Stimulated activated CD8-positive, alpha-beta memory T cell treated with anti-CD3 and anti-CD28 coated beads, Interleukin-15, amount 100 ng/mL, for 1 hour (primary cell): Measurements from ENCODE around the gene NEK2.
"Not testable (repeated sequence)": the region's sequence is repeated elsewhere in the genome, so short reads cannot be mapped to it uniquely, and the experiment has no call there.

ENCODE experiments used
- DNase-seq: peaks from one replicate; pipeline ENCODE4 v3.0.0-alpha.2; 2020; ENCODE audit warnings: low read depth

The NEK2 gene

DNA sequence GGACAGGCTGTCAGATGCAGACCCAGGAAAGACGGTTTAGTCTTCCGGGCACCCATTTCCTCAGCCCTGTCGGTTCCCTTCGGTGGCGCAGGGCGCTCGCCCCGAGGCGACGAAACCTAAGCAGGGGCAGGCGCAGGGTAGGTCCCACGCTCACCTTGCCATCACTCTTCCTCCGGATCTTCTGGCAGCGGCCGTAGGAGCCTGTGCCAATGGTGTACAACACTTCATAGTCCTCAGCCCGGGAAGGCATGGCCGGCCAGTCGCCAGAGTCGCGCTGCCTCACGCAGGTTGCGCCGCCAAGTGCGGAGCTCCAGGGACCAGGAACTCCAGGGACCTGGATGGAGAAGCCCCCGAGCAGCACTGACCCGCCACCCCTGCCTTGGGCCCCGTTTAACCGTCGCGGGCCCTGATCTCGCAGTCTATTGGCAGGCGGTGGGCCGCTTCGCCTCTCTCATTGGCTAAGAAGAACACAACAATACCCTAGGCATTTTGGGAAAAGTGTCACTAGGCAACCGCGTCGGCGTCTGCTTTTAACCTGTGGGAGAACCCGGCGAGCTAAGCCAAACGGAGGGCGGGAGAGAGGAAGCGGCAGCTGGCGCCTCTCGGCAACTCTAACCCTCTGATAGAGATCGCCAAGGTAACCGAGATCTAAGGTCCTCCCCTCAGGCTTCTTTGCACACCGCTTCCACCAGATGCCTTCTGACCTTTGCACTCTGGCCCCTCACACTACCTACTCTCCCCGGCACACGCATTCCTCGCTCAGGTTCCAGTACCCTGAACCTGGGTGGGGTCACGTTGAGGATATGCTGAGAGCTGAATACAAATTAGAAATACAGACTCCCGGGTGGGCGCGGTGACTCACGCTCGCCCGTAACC is at the start of gene NEK2:
NEK2 (minus strand) TSS at position 392 of the 876 bp plus-strand sequence; CDS start at position 250, 142 bp downstream.
- peak; percentile 66 for DNase-seq

DNA sequence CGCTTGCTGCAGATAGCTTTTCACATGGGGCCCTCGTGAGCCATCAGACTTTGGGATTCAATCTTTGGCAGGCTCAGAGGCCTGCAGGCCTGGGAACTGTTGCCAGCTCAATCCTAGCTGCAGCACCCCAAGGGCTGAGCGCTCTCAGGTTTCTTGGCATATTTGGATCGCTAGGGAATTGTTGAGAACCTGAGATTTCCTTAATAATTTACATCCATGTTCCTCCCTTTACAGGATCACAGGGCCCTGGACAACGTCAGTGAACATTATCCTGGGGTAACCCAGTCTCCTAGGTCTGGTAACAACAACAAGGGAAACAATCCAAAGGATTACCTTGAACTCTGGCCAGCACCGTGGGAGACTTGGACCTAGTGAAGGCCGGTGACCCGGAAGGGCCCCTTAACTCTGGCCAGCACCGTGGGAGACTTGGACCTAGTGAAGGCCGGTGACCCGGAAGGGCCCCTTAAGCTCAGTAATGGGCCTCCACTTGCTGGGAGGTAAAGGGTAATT is 49.3 kb upstream of the NEK2 start:
- no peak for DNase-seq

DNA sequence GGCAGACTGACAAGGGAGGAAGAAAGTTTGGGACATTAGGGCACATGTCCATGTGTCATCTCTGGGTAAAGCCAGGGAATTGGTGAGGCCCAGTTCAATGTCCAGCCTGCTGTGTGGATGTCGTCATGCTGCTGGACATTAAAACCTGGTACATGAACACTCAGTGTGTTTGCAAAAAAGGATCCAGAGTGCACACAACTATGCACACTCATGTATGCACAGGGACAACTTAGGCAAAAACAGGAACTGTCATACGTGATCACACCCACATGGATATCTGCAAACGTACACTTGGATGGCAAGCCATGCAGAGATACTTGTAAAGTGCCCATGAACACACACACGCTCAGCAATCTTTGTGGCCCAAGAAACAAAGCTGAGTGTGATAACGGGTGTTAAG is 47.9 kb upstream of the NEK2 start:
- DNase-seq, result no peak

DNA sequence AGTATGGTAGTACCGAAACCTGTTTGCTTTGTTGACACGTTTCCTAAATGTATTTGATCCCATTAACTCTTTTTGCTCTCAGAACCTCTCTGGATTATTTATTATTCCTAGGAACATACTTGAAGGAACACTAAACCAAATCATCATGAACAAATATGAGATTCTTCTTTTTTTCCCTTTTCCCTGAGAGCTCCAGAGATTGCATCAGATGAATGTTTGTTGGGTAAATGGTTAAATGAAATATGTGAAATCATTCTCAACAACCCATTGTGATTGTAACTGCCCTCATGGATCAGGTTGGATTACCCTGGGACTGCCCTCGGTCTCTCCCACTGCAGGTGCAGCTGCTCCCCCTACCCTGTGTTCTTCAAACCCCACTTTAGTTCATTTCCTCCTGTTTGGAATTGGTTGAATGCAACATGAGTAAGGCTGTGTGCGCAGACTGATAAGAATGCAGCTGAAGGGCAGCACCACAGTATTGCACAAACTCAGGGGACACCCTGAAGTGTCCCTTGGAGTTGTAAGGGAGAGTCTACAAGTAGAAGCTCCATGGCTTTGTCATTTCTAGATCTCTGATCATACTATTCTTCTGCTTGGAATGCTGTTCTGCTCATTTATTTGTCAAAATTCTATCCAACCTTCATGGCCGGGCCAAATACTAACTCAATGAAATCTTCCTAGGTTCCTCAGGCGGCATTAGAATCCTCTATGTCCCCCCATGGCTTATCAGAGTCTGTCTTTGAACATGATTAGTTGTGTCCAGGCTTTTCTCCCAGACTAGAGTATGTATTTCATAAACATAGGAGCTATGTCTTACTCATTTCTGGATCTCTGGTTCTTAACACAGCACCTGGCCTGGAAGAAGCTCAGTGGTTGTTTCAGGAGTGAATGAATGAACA is 47.1 kb upstream of the NEK2 start:
- no peak for DNase-seq

DNA sequence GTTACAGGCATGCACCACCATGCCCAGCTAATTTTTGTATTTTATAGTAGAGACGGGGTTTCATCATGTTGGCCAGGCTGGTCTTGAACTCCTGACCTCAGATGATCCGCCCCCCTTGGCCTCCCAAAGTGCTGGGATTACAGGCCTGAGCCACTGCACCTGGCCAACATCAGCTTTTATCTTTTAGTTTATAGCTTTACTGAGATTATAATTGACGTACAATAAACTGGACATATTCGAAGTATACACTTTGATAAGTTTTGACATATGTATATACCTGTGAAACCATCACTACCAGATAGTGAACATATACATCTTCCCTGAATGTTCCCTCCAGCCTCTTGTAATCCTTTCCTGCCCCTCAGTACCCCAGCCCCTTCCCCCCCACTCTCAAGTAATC is 41.1 kb upstream of the NEK2 start:
- DNase-seq, result not testable (repeated sequence)

DNA sequence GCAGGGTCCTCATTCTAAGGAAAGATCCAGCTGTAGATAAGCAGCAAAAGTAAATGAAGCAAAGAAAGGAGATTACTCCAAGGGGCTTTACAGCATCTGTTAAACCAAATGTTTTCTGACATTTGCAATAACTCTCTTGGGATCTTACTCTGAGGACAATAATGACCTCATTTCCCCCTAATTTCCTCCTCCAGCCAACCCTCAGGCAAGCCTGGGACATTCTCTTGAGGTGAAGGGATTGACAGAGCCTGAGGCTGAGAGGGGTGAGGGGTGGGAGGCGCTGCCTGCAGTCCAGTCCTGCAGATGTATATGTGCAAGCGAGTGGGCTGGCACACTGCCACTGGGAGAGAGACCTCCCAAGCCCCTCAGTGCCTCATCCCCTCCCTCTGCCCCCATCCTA is 40.5 kb upstream of the NEK2 start:
- no peak for DNase-seq

DNA sequence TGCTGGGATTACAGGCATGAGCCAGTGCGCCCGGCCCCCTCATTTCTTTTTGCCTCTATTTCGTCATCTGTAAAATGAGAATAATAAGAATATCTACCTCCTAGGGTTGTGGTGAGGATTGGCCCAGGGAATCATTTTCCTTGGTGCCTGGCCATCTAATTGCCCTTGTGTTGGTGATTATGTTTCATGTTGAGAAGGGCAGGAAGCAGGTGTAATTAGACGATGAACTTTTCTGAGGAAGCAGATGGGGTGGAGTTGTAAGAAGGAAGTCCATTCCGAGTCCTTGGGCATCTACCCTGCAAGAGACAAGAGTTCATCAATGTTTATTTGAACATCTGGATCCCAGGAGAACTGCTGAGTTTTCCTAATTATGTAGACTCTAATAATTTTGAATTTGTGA is 38.7 kb upstream of the NEK2 start:
- no peak for DNase-seq

DNA sequence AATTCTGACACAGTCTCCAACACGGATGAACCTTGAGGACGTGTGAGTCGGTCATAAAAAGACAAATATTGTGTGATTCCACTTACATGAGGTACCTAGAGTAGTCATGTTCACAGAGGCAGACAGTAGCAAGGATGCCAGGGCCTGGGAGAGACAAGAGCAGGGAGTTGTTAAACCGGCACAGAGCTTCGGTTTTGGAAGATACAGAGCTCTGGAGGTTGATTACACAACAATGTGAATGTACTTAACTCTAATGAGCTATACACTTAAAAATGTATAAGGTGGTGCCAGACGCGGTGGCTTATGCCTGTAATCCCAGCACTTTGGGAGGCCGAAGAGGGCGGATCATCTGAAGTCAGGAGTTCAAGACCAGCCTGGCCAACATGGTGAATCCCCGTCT is 37.8 kb upstream of the NEK2 start:
- no peak for DNase-seq

DNA sequence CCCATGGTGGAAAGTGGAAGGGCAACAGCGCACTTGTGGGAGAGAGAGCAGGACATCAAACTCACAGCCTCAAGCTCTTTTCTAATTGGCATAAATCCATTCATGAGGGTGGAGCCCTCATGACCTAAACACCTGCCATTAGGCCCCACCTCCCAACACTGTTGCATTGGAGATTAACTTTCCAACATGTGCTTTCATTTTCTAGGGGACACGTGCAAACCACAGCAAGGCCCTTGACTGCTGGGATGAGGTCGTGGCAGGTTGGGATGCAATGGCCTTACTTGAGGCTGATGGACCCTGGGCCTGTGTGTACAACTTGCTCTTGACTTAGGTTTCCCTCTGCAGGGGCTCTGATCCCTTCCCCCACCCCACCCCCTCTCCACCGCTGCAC is 35.9 kb upstream of the NEK2 start:
- no peak for DNase-seq

DNA sequence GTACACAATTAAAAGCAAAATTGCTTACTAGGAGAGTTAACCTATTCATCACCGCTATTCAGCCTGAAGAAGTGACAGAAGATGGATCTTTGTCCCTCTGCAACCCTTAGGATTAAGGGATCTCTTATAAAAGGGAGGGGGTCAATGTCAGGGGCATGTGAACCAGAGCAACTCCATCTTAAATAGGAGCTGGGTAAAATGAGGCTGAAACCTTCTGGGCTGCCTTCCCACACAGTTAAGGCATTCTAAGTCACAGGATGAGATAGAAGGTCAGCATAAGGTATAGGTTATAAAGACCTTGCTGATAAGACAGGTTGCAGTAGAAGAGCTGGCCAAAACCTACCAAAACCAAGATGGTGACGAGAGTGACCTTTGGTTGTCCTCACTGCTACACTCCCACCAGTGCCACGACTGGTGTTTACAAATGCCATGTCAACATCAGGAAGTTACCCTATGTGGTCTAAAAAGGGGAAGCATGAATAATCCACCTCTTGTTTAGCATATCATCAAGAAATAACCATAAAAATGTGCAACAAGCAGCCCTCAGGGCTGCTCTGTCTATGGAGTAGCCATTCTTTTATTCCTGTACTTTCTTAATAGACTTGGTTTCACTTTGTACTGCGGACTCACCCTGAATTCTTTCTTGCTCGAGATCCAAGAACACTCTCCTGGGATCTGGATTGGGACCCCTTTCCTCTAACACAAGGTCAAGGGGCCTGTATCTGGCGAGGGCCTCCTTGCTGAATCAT is 35.3 kb upstream of the NEK2 start:
- no peak for DNase-seq

DNA sequence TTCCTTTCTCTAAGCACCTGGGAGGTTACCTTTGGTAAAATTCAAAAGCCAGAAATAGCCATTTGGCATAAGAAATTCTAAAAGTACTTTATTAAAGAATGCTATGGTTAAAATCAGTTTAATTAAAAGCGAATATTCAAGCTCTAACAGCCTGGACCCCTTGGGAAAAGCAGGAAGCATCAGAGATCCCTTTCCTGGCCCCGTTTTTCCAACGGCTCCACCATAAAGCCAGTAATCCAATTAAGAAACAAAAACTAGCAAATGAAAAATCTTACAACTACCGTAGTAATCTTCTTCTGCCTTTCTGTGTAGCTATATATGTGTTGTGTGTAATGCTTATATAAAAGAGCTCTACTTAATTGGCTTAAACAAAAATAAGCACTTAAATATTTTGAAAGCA is 33.5 kb upstream of the NEK2 start:
- DNase-seq, result no peak

DNA sequence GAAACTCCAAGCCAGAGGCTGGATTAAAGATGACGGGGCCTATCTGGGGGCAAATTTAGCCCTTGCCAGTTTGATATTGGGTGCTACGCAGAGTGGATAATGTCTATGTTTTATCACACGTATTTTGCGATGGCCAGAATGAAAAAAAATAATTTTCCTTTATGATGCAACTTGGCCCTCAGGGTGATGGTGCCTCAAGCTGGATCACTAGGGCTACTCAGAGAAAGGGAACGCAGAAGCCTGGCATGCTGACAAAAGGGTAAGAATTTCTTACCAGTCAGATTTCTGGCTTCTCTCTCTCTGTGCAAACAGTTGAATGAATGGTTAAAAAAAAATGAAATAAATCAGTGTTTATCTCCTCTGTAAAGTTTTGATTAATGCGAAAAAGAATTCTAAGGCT is 32.6 kb upstream of the NEK2 start:
- no peak for DNase-seq

DNA sequence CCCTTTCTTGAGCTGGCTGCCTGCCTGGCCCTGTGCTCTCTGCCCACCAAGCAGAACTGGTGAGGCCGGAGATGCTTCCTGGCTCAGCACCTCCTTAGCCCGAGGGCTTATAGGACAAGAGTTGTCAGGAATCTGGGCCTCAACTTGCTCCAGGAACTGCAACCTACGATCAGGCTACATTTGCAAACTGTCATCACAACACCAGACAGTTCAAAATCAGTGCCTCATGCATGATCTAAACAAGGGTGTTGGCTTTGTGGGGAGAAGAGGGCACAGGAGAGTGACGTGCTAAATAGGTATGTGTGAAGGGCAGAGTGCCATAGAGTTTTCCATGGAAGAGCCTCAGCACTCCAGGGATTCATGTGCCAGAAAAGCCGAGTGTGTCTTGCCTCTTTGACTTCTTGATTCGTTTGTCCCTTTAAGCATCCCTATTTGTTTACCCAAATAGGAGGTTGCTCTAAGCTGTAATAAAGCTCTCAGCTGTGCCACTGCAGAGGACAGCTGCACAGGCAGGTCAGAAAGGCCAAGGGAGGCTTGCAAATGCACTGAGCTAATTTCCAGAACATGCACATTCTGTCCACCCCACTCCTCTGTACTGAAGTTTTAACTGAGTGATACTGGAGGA is 30.2 kb upstream of the NEK2 start:
- DNase-seq, result no peak

DNA sequence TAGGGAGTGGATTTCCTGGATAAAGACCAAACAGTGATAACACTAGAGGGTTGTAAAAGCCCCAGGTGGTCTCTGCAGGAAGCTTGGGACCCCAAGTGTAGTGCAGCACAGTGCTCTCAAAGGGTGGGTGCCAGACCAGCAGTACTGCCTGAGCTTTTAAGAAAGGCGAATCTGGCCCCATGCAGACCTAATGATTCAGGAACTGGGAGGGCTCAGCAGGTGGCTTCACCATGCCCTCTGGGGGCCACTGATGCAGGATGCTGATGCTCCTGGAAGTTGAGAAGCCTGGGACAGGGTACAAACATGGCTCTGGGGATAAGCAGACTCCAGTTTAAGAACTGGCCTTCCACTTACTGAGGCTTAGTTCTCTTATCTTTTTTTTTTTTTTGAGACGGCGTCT is 29.1 kb upstream of the NEK2 start:
- no peak for DNase-seq

DNA sequence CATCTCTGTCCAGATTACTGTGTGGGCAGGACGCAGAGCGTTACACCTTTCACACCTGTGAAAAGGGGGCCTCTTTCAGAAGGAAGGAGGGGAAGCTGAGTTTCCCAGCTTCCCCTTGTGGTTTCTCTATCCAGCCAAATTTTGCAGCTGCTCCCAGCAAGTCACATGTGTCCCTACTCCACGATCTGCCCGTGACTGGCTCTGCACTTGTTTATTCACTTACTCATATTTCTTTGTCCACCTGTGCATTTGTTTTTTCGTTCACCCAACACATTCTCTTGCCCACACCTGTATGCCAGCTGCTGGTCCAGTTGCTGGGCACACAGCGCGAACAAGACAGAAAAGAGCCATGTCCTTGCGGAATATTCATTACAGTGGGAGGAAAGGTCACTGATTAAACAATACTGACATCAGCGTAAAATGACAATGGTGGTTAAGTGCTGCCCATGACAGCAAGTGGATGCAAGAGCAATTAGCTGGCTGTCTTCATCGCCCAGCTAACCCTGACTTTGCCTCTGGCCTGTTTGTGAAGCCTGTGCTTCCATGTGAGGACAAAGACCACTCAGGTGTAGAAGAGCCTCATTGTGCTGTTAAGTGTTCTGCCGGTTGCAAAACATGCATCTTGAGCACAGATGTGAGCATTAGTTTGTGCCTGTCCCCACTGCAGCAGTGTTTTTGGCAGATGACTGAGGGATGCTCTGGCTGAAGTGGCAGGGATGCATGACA is 28.6 kb upstream of the NEK2 start:
- no peak for DNase-seq

DNA sequence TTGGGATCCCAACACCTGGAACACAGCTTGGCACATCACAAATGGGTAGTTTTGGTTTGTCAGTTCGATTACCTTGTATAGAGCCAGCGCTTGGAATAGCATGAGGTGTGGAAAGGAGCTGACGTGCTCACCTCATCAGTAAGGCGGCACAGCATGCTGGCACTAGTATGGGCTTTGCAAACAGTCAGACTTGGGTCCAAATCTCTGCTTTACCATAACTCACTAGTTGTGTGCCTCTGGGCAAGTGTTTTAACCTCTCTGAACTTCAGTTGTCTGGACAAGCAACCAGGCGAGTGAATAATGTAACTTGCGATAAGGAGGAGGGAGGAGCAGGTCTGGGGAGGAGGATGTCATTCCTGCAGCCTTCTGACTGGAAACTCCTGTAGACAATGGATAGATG is 26.3 kb upstream of the NEK2 start:
- DNase-seq, result no peak

DNA sequence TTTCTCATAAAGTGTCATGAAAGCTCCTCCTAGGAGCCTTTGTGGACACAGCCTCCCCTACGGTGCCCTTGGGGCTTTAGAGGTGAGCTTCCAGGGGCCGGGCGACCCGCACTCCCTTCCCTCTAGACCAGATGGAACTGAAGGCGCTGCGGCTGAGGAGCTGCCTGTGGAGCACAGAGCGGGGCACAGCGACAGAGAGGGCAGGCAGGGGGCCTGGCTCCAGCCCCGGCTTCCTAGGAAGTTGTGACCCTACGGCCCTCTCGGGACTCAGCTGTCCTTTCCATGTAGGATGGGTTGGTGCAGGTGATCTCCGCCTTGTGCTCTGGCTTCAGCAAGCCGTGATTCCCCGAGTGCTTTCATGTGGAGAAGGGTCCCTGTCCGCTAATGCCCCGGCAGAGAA is 23.6 kb upstream of the NEK2 start:
- DNase-seq, result no peak

DNA sequence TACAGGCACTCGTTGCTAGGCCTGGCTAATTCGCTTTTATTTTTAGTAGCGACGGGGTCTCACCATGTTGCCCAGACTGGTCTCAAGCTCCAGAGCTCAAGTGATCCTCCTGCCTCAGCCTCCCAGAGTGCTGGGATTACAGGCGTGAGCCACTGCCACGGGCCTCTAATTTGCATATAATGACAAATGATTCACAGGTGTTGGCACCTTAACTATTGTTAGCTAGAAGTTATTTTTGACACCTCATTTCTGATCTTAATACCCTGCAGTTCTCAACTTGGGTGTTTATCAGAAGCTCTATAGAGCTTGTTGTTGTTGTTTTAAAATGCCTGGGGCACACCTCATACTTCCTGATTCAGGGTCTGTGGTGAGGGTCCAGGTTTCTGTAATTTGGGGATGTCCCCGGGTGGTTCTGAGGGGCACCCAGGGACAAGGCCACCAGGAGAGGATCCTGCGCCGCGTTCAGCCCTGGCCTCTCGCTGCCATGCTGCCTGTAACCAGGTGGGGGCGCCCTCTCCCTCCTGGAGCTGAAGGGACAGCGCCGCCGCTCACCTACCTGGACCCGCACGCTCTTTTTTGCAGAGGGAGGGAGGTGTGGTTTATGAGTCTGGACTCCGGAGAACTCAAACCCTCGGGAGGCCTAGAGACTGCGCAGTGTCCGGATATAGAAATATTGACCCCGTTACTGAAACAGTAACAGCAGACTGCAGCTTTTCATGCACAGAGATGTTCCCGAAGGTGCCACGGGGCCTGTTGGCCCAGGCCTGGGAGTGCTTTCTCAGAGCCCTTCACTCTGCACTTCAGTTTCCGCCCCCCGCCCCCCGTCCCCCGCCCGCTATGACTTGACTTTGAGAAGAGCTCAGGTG is 23.0 kb upstream of the NEK2 start:
- peak; percentile 72 for DNase-seq

DNA sequence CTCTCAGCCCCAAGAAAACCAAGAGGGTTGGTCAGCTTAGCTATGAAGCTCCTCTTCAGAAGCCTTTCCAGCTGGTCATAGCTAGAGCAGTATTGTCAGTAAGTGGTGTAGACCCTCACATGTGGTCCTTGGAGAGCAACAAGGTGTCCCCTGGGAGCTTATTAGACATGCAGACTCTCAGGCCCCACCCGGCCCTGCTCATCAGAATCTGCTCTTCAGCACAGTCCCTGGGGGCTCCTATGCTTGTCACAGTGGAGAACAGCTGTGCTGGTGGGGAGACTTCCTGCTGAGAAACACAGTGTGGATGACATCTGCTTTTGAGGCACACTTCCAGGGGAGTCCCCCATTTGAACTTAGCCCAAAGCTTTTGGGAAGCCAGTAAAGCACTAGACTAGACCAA is 21.9 kb upstream of the NEK2 start:
- DNase-seq, result no peak
